HEK293 (cell line): ENCODE data around the gene PIF1.

Experiments used
- CTCF ChIA-PET: fragments of 350-600 bp; formaldehyde crosslinking; extraction: SDS; loops from one replicate; lab custom pipeline; 2021; ENCODE audit warnings: antibody characterized with exemption; lab: Yijun Ruan, JAX
- POLR2A ChIA-PET: fragments of 300-600 bp; formaldehyde crosslinking; extraction: SDS; loops from one replicate; lab custom pipeline; 2020; ENCODE audit warnings: antibody characterized with exemption, inconsistent platforms; lab: Yijun Ruan, JAX
- H3K27ac ChIP-seq: fragments of 200-500 bp; sonication (Bioruptor generic); 2 replicates; pipeline ENCODE4 v1.5.1; 2014; ENCODE audit warnings: low read depth, low read length, control low read depth, inconsistent platforms; ENCODE audit errors: extremely low read depth
- H3K36me3 ChIP-seq, 2 experiments: fragments of 200-500 bp in 1 of 2; sonication (Bioruptor generic) in 1 of 2; 1 replicate in 1 of 2; 2 replicates in 1 of 2; pipeline ENCODE4 v1.5.1; 2014 to 2017; ENCODE audit warnings: inconsistent platforms in 2 of 2, low read length in 2 of 2; ENCODE audit not compliant: control insufficient read depth in 2 of 2, insufficient read depth in 1 of 2
- H3K4me1 ChIP-seq: fragments of 200-500 bp; sonication (Bioruptor generic); 2 replicates; pipeline ENCODE4 v1.5.1; 2014; ENCODE audit warnings: mild to moderate bottlenecking, low read length, inconsistent platforms; ENCODE audit not compliant: control insufficient read depth, insufficient read depth
- H3K4me3 ChIP-seq: 2 replicates; pipeline ENCODE4 v1.5.1; 2011; ENCODE audit warnings: low read depth, mild to moderate bottlenecking, control low read depth, low read length, moderate library complexity
- H3K9me3 ChIP-seq: fragments of 200-500 bp; sonication (Bioruptor generic); 2 replicates; pipeline ENCODE4 v1.5.1; 2014; ENCODE audit warnings: low read depth, low read length, inconsistent platforms; ENCODE audit not compliant: control insufficient read depth, insufficient read depth
- GLIS2 ChIP-seq: fragments of 450-650 bp; formaldehyde crosslinking; IDR thresholded peaks from 2 replicates; pipeline ENCODE4 v1.5.1; 2016; ENCODE audit warnings: missing biosample characterization, missing genetic modification characterization
- KLF7 ChIP-seq: fragments of 450-650 bp; formaldehyde crosslinking; IDR thresholded peaks from 2 replicates; pipeline ENCODE4 v1.5.1; 2016; ENCODE audit warnings: missing biosample characterization, missing genetic modification characterization, borderline replicate concordance
- KLF8 ChIP-seq: fragments of 450-650 bp; formaldehyde crosslinking; IDR thresholded peaks from 2 replicates; pipeline ENCODE4 v1.5.1; 2016; ENCODE audit warnings: missing biosample characterization, missing genetic modification characterization
- MZF1 ChIP-seq: fragments of 450-650 bp; formaldehyde crosslinking; IDR thresholded peaks from 2 replicates; pipeline ENCODE4 v1.5.1; 2017; ENCODE audit warnings: missing biosample characterization, missing genetic modification characterization, borderline replicate concordance
- OVOL3 ChIP-seq: fragments of 450-650 bp; formaldehyde crosslinking; IDR thresholded peaks from 2 replicates; pipeline ENCODE4 v1.5.1; 2016; ENCODE audit warnings: missing biosample characterization, missing genetic modification characterization
- SCRT1 ChIP-seq: fragments of 450-650 bp; formaldehyde crosslinking; IDR thresholded peaks from 2 replicates; pipeline ENCODE4 v1.5.1; 2016; ENCODE audit warnings: missing biosample characterization, missing genetic modification characterization, borderline replicate concordance
- SP3 ChIP-seq: fragments of 450-650 bp; formaldehyde crosslinking; IDR thresholded peaks from 2 replicates; pipeline ENCODE4 v1.5.1; 2016; ENCODE audit warnings: missing biosample characterization, missing genetic modification characterization
- ZBTB17 ChIP-seq: fragments of 450-650 bp; formaldehyde crosslinking; IDR thresholded peaks from 2 replicates; pipeline ENCODE4 v1.5.1; 2016; ENCODE audit warnings: missing biosample characterization, missing genetic modification characterization
- ZNF114 ChIP-seq: fragments of 450-650 bp; formaldehyde crosslinking; IDR thresholded peaks from 2 replicates; pipeline ENCODE4 v1.5.0; 2017; ENCODE audit warnings: missing biosample characterization, missing genetic modification characterization
- ZNF121 ChIP-seq: fragments of 450-650 bp; formaldehyde crosslinking; IDR thresholded peaks from 2 replicates; pipeline ENCODE4 v1.5.1; 2016; ENCODE audit warnings: missing biosample characterization, missing genetic modification characterization
- ZNF175 ChIP-seq: fragments of 450-650 bp; formaldehyde crosslinking; IDR thresholded peaks from 2 replicates; pipeline ENCODE4 v1.5.1; 2016; ENCODE audit warnings: missing biosample characterization, missing genetic modification characterization
- ZNF2 ChIP-seq: fragments of 450-650 bp; formaldehyde crosslinking; IDR thresholded peaks from 2 replicates; pipeline ENCODE4 v1.5.1; 2016; ENCODE audit warnings: missing biosample characterization, missing genetic modification characterization
- ZNF223 ChIP-seq: fragments of 450-650 bp; formaldehyde crosslinking; IDR thresholded peaks from 2 replicates; pipeline ENCODE4 v1.5.1; 2016; ENCODE audit warnings: missing biosample characterization, missing genetic modification characterization
- ZNF292 ChIP-seq: fragments of 450-650 bp; formaldehyde crosslinking; IDR thresholded peaks from 2 replicates; pipeline ENCODE4 v1.5.1; 2016; ENCODE audit warnings: low read depth, missing biosample characterization, missing genetic modification characterization, borderline replicate concordance
- ZNF324 ChIP-seq: fragments of 450-650 bp; formaldehyde crosslinking; IDR thresholded peaks from 2 replicates; pipeline ENCODE4 v1.5.1; 2016; ENCODE audit warnings: missing biosample characterization, missing genetic modification characterization
- ZNF501 ChIP-seq: fragments of 450-650 bp; formaldehyde crosslinking; IDR thresholded peaks from 2 replicates; pipeline ENCODE4 v1.5.1; 2016; ENCODE audit warnings: missing biosample characterization, missing genetic modification characterization
- ZNF555 ChIP-seq: fragments of 450-650 bp; formaldehyde crosslinking; conservative IDR thresholded peaks from 2 replicates; pipeline ENCODE4 v1.5.1; 2017; ENCODE audit warnings: missing biosample characterization, mild to moderate bottlenecking, missing genetic modification characterization, inconsistent platforms
- ZNF571 ChIP-seq: fragments of 450-650 bp; formaldehyde crosslinking; IDR thresholded peaks from 2 replicates; pipeline ENCODE4 v1.5.0; 2017; ENCODE audit warnings: missing biosample characterization, missing genetic modification characterization
- ZNF585B ChIP-seq: fragments of 450-650 bp; formaldehyde crosslinking; IDR thresholded peaks from 2 replicates; pipeline ENCODE4 v1.5.1; 2016; ENCODE audit warnings: missing biosample characterization, missing genetic modification characterization
- ZNF600 ChIP-seq: fragments of 450-650 bp; formaldehyde crosslinking; IDR thresholded peaks from 2 replicates; pipeline ENCODE4 v1.5.1; 2016; ENCODE audit warnings: missing biosample characterization, missing genetic modification characterization
- ZNF629 ChIP-seq: fragments of 450-650 bp; formaldehyde crosslinking; IDR thresholded peaks from 2 replicates; pipeline ENCODE4 v1.5.1; 2017; ENCODE audit warnings: missing biosample characterization, missing genetic modification characterization
- ZNF776 ChIP-seq: fragments of 450-650 bp; formaldehyde crosslinking; IDR thresholded peaks from 2 replicates; pipeline ENCODE4 v1.5.0; 2017; ENCODE audit warnings: missing biosample characterization, missing genetic modification characterization, borderline replicate concordance
- ZNF785 ChIP-seq: fragments of 450-650 bp; formaldehyde crosslinking; IDR thresholded peaks from 2 replicates; pipeline ENCODE4 v1.5.1; 2016; ENCODE audit warnings: missing biosample characterization, missing genetic modification characterization
- ZNF792 ChIP-seq: fragments of 450-650 bp; formaldehyde crosslinking; IDR thresholded peaks from 2 replicates; pipeline ENCODE4 v1.5.1; 2016; ENCODE audit warnings: missing biosample characterization, missing genetic modification characterization
- TF ChIP-seq, protein P1 (sequence below): fragments of 450-650 bp; formaldehyde crosslinking; IDR thresholded peaks from 2 replicates; pipeline ENCODE4 v1.5.1; 2016; ENCODE audit warnings: missing biosample characterization, missing genetic modification characterization
- TF ChIP-seq, protein P2 (sequence below): fragments of 450-650 bp; formaldehyde crosslinking; optimal IDR thresholded peaks from 2 replicates; pipeline ENCODE3; 2016; ENCODE audit warnings: missing biosample characterization, mild to moderate bottlenecking, missing genetic modification characterization
- TF ChIP-seq, protein P3 (sequence below): fragments of 450-650 bp; formaldehyde crosslinking; IDR thresholded peaks from 2 replicates; pipeline ENCODE4 v1.5.1; 2016; ENCODE audit warnings: missing biosample characterization, missing genetic modification characterization
- TF ChIP-seq, protein P4 (sequence below): fragments of 450-650 bp; formaldehyde crosslinking; IDR thresholded peaks from 2 replicates; pipeline ENCODE4 v1.5.1; 2016; ENCODE audit warnings: missing biosample characterization, missing genetic modification characterization
- TF ChIP-seq, protein P5 (sequence below): fragments of 450-650 bp; IDR thresholded peaks from 2 replicates; pipeline ENCODE4 v1.5.1; 2018; ENCODE audit warnings: missing biosample characterization, missing genetic modification characterization

Gene PIF1

DNA sequence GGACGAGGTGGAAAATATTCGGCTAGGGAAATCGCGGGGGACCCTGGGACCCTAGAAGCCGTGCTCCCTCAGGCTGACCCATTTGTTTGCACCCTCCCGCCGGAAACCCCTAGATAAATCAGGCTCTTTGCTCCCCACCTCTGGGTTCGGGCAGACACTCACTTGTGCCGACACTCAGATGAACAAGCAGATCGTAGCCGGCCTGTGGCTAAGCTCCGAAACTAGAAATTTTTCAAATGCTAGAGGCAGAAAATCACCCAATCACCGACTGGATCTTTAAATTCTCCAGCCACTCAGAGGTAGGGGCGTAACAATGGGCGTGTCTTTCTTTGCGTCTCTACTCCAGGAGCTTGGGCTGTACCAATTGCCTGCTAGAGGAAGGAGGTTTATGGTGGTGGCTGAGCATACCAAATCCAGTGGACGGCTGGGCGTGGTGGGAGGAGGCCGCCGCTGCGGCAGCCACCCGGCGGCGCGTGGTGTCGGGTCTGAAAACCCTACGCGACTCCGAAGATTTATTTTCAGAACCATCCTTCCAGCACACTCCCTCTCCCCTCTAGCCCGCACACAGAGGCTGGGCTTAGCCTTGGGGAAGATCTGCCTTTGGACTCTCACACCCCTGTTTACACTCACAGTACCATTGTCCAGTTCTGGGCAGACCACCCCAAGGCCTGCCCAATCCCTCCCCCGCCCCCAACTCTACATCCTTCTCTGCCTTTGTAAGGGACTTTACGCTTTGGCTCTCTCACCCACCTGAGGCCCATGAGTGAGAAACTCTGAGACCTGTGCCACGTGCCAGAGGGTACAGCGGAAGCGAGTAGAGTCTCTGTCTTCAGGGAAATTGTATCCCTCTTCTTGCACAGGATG is at the start of gene PIF1 (continued):
- TF ChIP-seq ZNF629 (tag by site-specific recombination) = peak; percentile 37; the same call in 1 of the 2 replicates
- TF ChIP-seq SP3 (tag by site-specific recombination) = peak; percentile 76
- TF ChIP-seq ZNF223 = no peak
- TF ChIP-seq ZNF555 = no peak
- peak; percentile 91 for TF ChIP-seq ZNF600 (tag by site-specific recombination)
- TF ChIP-seq GLIS2 (tag by site-specific recombination) = peak; percentile 57; the same call in 1 of the 2 replicates
- TF ChIP-seq, protein P1, sequence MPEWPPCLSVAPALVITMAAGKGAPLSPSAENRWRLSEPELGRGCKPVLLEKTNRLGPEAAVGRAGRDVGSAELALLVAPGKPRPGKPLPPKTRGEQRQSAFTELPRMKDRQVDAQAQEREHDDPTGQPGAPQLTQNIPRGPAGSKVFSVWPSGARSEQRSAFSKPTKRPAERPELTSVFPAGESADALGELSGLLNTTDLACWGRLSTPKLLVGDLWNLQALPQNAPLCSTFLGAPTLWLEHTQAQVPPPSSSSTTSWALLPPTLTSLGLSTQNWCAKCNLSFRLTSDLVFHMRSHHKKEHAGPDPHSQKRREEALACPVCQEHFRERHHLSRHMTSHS (tag by site-specific recombination) = no peak
- TF ChIP-seq ZNF121 (tag by site-specific recombination) = no peak
- no peak for TF ChIP-seq ZNF792 (tag by site-specific recombination)
- peak; percentile 62; the same call in 1 of the 2 replicates for TF ChIP-seq ZNF501 (tag by site-specific recombination)
- TF ChIP-seq ZNF324 (tag by site-specific recombination) = 0 out of 2 replicates have a peak, but pooled peaks have one; percentile 28
- TF ChIP-seq ZNF2 (tag by site-specific recombination) = 0 out of 2 replicates have a peak, but pooled peaks have one; percentile 48
- TF ChIP-seq, protein P2, sequence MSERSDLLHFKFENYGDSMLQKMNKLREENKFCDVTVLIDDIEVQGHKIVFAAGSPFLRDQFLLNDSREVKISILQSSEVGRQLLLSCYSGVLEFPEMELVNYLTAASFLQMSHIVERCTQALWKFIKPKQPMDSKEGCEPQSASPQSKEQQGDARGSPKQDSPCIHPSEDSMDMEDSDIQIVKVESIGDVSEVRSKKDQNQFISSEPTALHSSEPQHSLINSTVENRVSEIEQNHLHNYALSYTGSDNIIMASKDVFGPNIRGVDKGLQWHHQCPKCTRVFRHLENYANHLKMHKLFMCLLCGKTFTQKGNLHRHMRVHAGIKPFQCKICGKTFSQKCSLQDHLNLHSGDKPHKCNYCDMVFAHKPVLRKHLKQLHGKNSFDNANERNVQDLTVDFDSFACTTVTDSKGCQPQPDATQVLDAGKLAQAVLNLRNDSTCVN (tag by site-specific recombination) = peak; percentile 13
- TF ChIP-seq, protein P3, sequence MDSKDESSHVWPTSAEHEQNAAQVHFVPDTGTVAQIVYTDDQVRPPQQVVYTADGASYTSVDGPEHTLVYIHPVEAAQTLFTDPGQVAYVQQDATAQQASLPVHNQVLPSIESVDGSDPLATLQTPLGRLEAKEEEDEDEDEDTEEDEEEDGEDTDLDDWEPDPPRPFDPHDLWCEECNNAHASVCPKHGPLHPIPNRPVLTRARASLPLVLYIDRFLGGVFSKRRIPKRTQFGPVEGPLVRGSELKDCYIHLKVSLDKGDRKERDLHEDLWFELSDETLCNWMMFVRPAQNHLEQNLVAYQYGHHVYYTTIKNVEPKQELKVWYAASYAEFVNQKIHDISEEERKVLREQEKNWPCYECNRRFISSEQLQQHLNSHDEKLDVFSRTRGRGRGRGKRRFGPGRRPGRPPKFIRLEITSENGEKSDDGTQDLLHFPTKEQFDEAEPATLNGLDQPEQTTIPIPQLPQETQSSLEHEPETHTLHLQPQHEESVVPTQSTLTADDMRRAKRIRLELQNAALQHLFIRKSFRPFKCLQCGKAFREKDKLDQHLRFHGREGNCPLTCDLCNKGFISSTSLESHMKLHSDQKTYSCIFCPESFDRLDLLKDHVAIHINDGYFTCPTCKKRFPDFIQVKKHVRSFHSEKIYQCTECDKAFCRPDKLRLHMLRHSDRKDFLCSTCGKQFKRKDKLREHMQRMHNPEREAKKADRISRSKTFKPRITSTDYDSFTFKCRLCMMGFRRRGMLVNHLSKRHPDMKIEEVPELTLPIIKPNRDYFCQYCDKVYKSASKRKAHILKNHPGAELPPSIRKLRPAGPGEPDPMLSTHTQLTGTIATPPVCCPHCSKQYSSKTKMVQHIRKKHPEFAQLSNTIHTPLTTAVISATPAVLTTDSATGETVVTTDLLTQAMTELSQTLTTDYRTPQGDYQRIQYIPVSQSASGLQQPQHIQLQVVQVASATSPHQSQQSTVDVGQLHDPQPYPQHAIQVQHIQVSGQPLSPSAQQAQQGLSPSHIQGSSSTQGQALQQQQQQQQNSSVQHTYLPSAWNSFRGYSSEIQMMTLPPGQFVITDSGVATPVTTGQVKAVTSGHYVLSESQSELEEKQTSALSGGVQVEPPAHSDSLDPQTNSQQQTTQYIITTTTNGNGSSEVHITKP (tag by site-specific recombination) = peak; percentile 99
- TF ChIP-seq, protein P4, sequence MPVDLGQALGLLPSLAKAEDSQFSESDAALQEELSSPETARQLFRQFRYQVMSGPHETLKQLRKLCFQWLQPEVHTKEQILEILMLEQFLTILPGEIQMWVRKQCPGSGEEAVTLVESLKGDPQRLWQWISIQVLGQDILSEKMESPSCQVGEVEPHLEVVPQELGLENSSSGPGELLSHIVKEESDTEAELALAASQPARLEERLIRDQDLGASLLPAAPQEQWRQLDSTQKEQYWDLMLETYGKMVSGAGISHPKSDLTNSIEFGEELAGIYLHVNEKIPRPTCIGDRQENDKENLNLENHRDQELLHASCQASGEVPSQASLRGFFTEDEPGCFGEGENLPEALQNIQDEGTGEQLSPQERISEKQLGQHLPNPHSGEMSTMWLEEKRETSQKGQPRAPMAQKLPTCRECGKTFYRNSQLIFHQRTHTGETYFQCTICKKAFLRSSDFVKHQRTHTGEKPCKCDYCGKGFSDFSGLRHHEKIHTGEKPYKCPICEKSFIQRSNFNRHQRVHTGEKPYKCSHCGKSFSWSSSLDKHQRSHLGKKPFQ = peak; percentile 59
- no peak for TF ChIP-seq ZNF571 (tag by site-specific recombination)
- peak; percentile 61; the same call in 1 of the 2 replicates for TF ChIP-seq ZBTB17
- peak; percentile 79 for TF ChIP-seq KLF8 (tag by site-specific recombination)
- TF ChIP-seq KLF7 (tag by site-specific recombination) = peak; percentile 88; the same call in 1 of the 2 replicates

- ChIA-PET CTCF (no interaction called here), POLR2A (no interaction called here)
- Histone ChIP-seq H3K9me3 (no peaks in the 10 kb centered on the region), H3K36me3 (peaks cover 0 to 7% of the 10 kb centered on the region in 2 experiments; a peak in 1 of 3 replicates), H3K4me3 (no peak overlapping the region), H3K4me1 (no peaks in the 10 kb centered on the region), H3K27ac (no peak overlapping the region)
- no peak for TF ChIP-seq ZNF776 (tag by site-specific recombination)
- TF ChIP-seq ZNF324 (tag by site-specific recombination) = no peak
- TF ChIP-seq, protein P5, sequence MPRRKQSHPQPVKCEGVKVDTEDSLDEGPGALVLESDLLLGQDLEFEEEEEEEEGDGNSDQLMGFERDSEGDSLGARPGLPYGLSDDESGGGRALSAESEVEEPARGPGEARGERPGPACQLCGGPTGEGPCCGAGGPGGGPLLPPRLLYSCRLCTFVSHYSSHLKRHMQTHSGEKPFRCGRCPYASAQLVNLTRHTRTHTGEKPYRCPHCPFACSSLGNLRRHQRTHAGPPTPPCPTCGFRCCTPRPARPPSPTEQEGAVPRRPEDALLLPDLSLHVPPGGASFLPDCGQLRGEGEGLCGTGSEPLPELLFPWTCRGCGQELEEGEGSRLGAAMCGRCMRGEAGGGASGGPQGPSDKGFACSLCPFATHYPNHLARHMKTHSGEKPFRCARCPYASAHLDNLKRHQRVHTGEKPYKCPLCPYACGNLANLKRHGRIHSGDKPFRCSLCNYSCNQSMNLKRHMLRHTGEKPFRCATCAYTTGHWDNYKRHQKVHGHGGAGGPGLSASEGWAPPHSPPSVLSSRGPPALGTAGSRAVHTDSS (tag by site-specific recombination) = no peak
- no peak for TF ChIP-seq ZNF785 (tag by site-specific recombination)
- no peak for TF ChIP-seq SCRT1 (tag by site-specific recombination)
- TF ChIP-seq OVOL3 = no peak
- no peak for TF ChIP-seq ZNF629 (tag by site-specific recombination)
- TF ChIP-seq ZNF585B (tag by site-specific recombination) = no peak
- TF ChIP-seq MZF1 (tag by site-specific recombination) = no peak
- no peak for TF ChIP-seq ZNF114
- TF ChIP-seq ZNF292 (tag by site-specific recombination) = no peak
- TF ChIP-seq ZNF175 = no peak
Observed at GRCh38 chr15:64870353-64870752, 44.9 kb upstream of the PIF1 start.
